ENCODE data around the gene PDAP1. TPM values are rescaled to one million over a fixed set of nuclear protein-coding genes. Genes with fewer than 3 reads are reported as not detected.

PDAP1 gene
- total and polyA plus RNA-seq, 12 donors = 43.6 to 187 (median 90.2) TPM

DNA sequence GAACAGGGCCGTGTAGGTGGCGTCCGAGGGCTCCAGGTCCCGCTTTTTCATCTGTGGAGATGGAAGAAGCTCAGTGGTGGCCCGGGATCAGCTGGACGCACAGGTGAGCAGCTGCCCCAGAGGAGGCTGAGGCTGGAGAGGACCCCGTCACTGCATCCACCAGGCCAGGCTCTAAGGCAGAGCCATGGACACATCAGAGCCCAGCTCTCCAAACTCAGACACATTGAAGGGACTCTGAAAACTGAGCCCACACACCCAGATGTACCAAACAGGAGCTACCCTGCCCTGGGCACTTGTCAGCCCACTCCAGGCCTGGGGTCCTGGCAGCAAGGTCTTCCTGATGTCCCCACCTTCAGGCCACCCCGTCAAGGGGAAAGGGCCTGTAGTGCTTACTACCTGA lies 21.4 kb upstream of the PDAP1 start:
- Histone ChIP-seq H3K27me3 (no peaks in the 10 kb centered on the region), H3K4me1 (replicated peaks in 1 of 2) (no peaks in the 10 kb centered on the region), H3K36me3 (replicated peaks in 1 of 2) (peaks cover 0 to 72% of the 10 kb centered on the region in 2 donors), H3K4me3 (no peak overlapping the region), H3K9me3 (replicated peaks in 1 of 3) (no peaks in the 10 kb centered on the region), H3K27ac (no peak overlapping the region)
- intact Hi-C loops (cut with DNase I) = no loop called here
- TF ChIP-seq, protein P1, sequence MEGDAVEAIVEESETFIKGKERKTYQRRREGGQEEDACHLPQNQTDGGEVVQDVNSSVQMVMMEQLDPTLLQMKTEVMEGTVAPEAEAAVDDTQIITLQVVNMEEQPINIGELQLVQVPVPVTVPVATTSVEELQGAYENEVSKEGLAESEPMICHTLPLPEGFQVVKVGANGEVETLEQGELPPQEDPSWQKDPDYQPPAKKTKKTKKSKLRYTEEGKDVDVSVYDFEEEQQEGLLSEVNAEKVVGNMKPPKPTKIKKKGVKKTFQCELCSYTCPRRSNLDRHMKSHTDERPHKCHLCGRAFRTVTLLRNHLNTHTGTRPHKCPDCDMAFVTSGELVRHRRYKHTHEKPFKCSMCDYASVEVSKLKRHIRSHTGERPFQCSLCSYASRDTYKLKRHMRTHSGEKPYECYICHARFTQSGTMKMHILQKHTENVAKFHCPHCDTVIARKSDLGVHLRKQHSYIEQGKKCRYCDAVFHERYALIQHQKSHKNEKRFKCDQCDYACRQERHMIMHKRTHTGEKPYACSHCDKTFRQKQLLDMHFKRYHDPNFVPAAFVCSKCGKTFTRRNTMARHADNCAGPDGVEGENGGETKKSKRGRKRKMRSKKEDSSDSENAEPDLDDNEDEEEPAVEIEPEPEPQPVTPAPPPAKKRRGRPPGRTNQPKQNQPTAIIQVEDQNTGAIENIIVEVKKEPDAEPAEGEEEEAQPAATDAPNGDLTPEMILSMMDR (IDR thresholded peaks at IDR 0.05) = no peak
- TF ChIP-seq POLR2A (IDR thresholded peaks at IDR 0.05) = no peak
- no peak for DNase-seq
- 79 to 92% (median 89%) methylated on average over 4 to 8 of the region's 8 CpGs for WGBS, 4 donors

DNA sequence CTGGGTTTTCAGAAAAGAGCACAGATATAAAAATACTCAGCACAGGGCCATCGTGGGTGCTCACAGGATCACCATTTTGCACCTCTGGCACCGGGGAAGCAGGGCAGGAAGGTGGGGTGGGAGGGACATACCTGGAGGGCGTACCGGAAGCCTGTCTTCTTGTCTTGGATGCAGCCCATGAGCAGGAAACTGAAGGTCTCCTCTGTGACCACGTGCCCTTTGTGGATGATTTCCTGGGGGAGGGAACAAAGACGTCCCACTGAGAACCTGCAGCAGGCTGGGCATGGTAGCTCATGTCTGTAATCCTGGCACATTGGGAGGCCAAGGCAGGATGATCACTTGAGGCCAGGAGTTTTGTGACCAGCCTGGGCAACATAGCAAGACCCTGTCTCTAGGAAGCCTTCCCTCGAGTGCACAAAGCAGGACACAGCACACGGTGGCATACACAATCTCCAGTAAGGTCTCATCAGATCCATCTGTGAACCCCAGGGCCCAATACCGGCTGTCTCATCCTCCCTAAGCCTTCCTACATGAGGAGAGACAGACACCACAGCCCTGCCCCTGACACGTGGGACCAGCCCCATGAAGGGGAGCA lies 20.7 kb upstream of the PDAP1 start:
- DNase-seq = no peak
- Histone ChIP-seq H3K9me3 (replicated peaks in 1 of 3) (no peaks in the 10 kb centered on the region), H3K27me3 (no peaks in the 10 kb centered on the region), H3K4me1 (replicated peaks in 1 of 2) (no peaks in the 10 kb centered on the region), H3K27ac (no peak overlapping the region), H3K36me3 (replicated peaks in 1 of 2) (peaks cover 0 to 73% of the 10 kb centered on the region in 2 donors), H3K4me3 (no peak overlapping the region)
- 82 to 91% (median 85%) methylated on average over 6 to 10 of the region's 10 CpGs for WGBS, 4 donors
- intact Hi-C loops (cut with DNase I) = no loop called here
- TF ChIP-seq, protein P1 (IDR thresholded peaks at IDR 0.05) = no peak
- TF ChIP-seq POLR2A (IDR thresholded peaks at IDR 0.05) = no peak

DNA sequence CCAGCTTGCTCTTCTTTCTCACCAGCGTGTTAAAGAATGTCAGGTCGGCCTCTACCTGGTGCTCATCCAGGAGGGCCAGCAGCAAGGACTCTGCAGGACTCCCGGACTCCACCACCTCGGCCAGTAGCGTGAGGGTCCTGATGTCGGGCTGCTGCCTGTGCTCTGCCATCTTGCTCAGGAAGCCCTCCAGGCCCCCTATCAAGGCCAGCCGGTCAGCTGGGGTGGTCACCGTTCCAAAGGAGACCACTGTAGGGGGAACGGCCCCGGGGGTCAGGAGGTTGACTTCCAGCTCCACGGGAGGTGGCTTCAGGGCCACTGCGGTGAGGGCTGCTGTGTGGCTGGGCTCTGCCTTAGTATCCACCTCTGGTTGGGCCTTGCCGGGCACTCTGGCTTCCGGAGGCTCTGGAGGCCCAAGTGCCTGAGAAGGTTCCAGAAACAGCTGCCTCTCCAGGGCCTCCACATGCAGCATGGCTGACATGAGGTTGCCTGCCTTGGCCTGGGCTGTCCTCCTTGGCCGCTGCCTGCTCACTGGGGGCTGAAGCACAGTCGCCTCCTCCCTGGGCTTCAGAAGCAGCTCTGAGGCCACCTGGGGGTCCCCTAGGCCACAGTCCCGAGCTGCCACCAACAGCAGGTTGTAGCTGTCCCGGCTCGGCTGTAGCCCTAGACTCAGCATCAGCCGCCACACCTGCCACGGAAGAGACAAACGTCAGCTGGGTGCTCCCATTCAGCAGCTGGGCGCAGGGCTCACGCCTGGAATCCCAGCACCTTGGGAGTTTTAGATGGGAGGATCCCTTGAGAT lies 16.7 kb upstream of the PDAP1 start:
- intact Hi-C loops (cut with DNase I) = no loop called here
- WGBS, 4 donors = 94 to 100% (median 95%) methylated on average over 3 to 24 of the region's 24 CpGs
- H3K4me3 ChIP-seq = no peak overlapping the region
- H3K36me3 ChIP-seq (replicated peaks in 1 of 2) = peaks cover 0 to 58% of the 10 kb centered on the region in 2 donors
- no peaks in the 10 kb centered on the region for H3K9me3 ChIP-seq (replicated peaks in 1 of 3)
- no peaks in the 10 kb centered on the region for H3K27me3 ChIP-seq
- H3K4me1 ChIP-seq (replicated peaks in 1 of 2) = no peaks in the 10 kb centered on the region
- TF ChIP-seq, protein P1 (IDR thresholded peaks at IDR 0.05) = no peak
- TF ChIP-seq POLR2A (IDR thresholded peaks at IDR 0.05) = no peak
- H3K27ac ChIP-seq = no peak overlapping the region
- no peak for DNase-seq

DNA sequence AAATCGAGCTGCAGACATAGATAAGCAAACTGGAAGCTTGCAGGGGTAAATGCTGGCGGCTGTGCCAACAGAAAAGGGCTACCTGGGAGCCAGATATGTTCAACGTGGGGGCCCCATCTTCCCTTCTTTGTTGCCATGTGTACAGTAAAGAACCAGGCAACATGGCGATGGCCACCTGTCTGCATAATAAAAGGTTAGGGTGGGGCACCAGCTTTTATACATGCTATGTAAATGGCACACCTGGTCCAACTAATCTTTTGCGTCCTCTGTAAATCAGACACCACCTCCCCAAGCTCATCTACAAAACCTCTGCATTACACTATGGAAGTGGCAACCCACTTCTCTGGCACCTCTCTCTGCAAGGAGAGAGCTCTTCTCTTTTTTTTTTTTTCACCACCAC lies 14.2 kb upstream of the PDAP1 start:
- H3K9me3 ChIP-seq (replicated peaks in 1 of 3) = no peaks in the 10 kb centered on the region
- no peak overlapping the region for H3K4me3 ChIP-seq
- no peak for DNase-seq
- intact Hi-C loops (cut with DNase I) = no loop called here
- TF ChIP-seq, protein P1 (IDR thresholded peaks at IDR 0.05) = no peak
- TF ChIP-seq POLR2A (IDR thresholded peaks at IDR 0.05) = no peak
- H3K36me3 ChIP-seq (replicated peaks in 1 of 2) = peaks cover 0 to 62% of the 10 kb centered on the region in 2 donors
- WGBS, 4 donors = 82 to 90% (median 84%) methylated on average over 5 of the region's 5 CpGs
- H3K4me1 ChIP-seq (replicated peaks in 1 of 2) = no peaks in the 10 kb centered on the region
- H3K27ac ChIP-seq = no peak overlapping the region
- H3K27me3 ChIP-seq = no peaks in the 10 kb centered on the region
